Smooth muscle cell (in vitro differentiated cells): Measurements from ENCODE around the gene SH3GL3. TPM values are rescaled to one million over a fixed set of nuclear protein-coding genes. Genes with fewer than 3 reads are reported as not detected.
A peak's percentile ranks its signal among the peaks of the same experiment; 100 is the strongest.

Experiments
- DNase-seq: peaks from one replicate; lab custom pipeline; 2025; ENCODE audit not compliant: unreplicated experiment; lab: John Stamatoyannopoulos, UW
- H2AFZ ChIP-seq: fragments of 200-600 bp; sonication (generic); 2 replicates; pipeline ENCODE4 v1.6.0; 2016; ENCODE audit warnings: antibody characterized with exemption, low read depth, mild to moderate bottlenecking
- H3F3A ChIP-seq: fragments of 200-600 bp; sonication (generic); 2 replicates; pipeline ENCODE4 v1.6.0; 2017; ENCODE audit warnings: antibody characterized with exemption, low read depth
- H3K27ac ChIP-seq: fragments of 200-600 bp; sonication (generic); 2 replicates; pipeline ENCODE4 v1.5.1; 2016; ENCODE audit warnings: low read depth, mild to moderate bottlenecking
- H3K27me3 ChIP-seq: fragments of 200-600 bp; sonication (generic); 2 replicates; pipeline ENCODE4 v1.6.1; 2016; ENCODE audit warnings: low read depth, mild to moderate bottlenecking
- H3K36me3 ChIP-seq: fragments of 200-600 bp; sonication (generic); 2 replicates; pipeline ENCODE4 v1.5.1; 2016; ENCODE audit warnings: low read depth
- H3K4me1 ChIP-seq: fragments of 200-600 bp; sonication (generic); 2 replicates; pipeline ENCODE4 v1.5.1; 2016; ENCODE audit warnings: low read depth
- H3K4me2 ChIP-seq: fragments of 200-600 bp; sonication (generic); 2 replicates; pipeline ENCODE4 v1.6.0; 2016; ENCODE audit warnings: mild to moderate bottlenecking
- H3K4me3 ChIP-seq: fragments of 200-600 bp; sonication (generic); 2 replicates; pipeline ENCODE4 v1.5.1; 2016; ENCODE audit warnings: mild to moderate bottlenecking
- H3K79me2 ChIP-seq: fragments of 200-600 bp; sonication (generic); 2 replicates; pipeline ENCODE4 v1.6.0; 2016; ENCODE audit warnings: low read depth, mild to moderate bottlenecking
- H3K9ac ChIP-seq: fragments of 200-600 bp; sonication (generic); 2 replicates; pipeline ENCODE4 v1.6.0; 2016; ENCODE audit warnings: low read depth
- H3K9me3 ChIP-seq: fragments of 200-600 bp; sonication (generic); replicated peaks from 2 replicates; pipeline ENCODE4 v1.5.1; 2016; ENCODE audit warnings: low read depth
- H4K20me1 ChIP-seq: fragments of 200-600 bp; sonication (generic); 2 replicates; pipeline ENCODE4 v1.6.0; 2016; ENCODE audit warnings: low read depth
- WGBS: methylation state at CpG from one replicate; pipeline ENCODE4 v1.1.7; 2016; ENCODE audit warnings: low lambda C conversion rate; 5-methylcytosine and 5-hydroxymethylcytosine counted together
- polyA plus RNA-seq: library from polyadenylated mRNA; unstranded; fragments of >200 nt; fragmentation: Nextera tagmentation; extraction: Ambion mirVana; gene quantifications from 2 replicates; pipeline ENCODE4 v1.2.1, GENCODE V29; 2016
- total RNA-seq: library from RNA; depleted of rRNA; stranded (reverse); fragments of >200 nt; gene quantifications from 2 replicates; pipeline ENCODE4 v1.2.3, GENCODE V29; 2014
- TF ChIP-seq, protein P1 (sequence below): fragments of 200-600 bp; sonication (generic); IDR thresholded peaks from 2 replicates; pipeline ENCODE4 v1.5.1; 2017; ENCODE audit warnings: borderline replicate concordance, mild to moderate bottlenecking, antibody characterized with exemption; ENCODE audit not compliant: insufficient read depth, poor library complexity, severe bottlenecking

Gene SH3GL3
- total and polyA plus RNA-seq, 2 experiments from 2014 or later: 0.50 to 2.2 TPM

DNA sequence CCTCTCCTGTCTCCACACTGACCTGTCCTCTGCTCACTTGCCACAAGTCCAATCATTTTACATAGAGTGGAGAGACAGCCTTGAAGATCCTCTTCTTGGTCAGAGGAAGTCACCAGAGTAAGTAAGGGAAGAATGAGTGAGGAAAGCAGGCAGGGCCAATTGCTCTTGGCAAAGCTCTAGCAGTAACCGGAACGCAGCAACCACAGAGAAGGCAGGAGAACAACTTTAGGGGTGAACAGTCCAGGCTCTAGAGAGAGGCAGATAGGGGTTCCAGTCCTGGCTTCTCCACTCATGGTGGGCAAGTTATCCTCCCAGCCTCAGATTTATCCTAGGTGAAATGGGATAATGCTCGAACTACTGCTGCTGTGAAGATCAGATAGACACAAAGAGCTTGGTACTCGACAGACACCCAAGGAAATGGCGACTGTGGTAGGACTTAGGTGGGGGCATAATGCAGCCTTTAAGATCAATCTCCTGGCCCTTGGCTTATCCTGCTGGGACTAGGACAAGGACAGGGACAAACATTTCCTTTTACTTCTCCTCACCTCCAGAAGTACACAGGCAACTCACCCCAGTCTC, 205.6 kb downstream of the SH3GL3 start:
- no peak for DNase-seq
- Histone ChIP-seq H3K4me2 (no peak overlapping the region), H3K79me2 (no peaks in the 10 kb centered on the region), H2AFZ (no peak overlapping the region), H3K9me3 (no peaks in the 10 kb centered on the region), H3K36me3 (no peaks in the 10 kb centered on the region), H3K4me1 (peaks cover 2% of the 10 kb centered on the region), H3K4me3 (no peak overlapping the region), H3K27me3 (peaks cover 79% of the 10 kb centered on the region), H3F3A (no peaks in the 10 kb centered on the region), H4K20me1 (no peaks in the 10 kb centered on the region), H3K9ac (no peak overlapping the region), H3K27ac (no peak overlapping the region)
- 96% methylated on average over 5 of the region's 5 CpGs for WGBS
- TF ChIP-seq, protein P1, sequence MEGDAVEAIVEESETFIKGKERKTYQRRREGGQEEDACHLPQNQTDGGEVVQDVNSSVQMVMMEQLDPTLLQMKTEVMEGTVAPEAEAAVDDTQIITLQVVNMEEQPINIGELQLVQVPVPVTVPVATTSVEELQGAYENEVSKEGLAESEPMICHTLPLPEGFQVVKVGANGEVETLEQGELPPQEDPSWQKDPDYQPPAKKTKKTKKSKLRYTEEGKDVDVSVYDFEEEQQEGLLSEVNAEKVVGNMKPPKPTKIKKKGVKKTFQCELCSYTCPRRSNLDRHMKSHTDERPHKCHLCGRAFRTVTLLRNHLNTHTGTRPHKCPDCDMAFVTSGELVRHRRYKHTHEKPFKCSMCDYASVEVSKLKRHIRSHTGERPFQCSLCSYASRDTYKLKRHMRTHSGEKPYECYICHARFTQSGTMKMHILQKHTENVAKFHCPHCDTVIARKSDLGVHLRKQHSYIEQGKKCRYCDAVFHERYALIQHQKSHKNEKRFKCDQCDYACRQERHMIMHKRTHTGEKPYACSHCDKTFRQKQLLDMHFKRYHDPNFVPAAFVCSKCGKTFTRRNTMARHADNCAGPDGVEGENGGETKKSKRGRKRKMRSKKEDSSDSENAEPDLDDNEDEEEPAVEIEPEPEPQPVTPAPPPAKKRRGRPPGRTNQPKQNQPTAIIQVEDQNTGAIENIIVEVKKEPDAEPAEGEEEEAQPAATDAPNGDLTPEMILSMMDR: no peak

DNA sequence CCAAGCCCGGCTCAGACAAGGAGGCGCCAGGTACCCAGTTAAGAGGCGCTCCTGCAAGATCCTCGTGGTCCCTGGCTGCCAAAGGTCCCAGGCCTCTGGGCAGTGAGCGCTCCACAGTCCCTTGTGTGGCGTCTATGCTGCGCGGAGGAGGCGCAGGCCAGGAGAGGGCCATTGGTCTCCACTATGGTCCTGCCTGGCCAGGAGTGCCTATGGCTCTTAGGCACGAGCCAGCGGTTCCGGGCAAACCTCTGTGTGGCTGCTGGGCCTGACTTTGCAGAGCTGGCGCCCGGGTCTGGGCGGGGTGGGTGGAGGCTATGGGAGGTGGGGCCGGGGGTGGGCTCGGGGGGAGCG, 206.1 kb downstream of the SH3GL3 start:
- Histone ChIP-seq H3K4me2 (peak overlapping the region; percentile 76), H3K27me3 (peaks cover 79% of the 10 kb centered on the region), H4K20me1 (no peaks in the 10 kb centered on the region), H3K9me3 (no peaks in the 10 kb centered on the region), H3K36me3 (no peaks in the 10 kb centered on the region), H3F3A (no peaks in the 10 kb centered on the region), H2AFZ (no peak overlapping the region), H3K79me2 (no peaks in the 10 kb centered on the region), H3K9ac (no peak overlapping the region), H3K4me1 (peaks cover 2% of the 10 kb centered on the region), H3K4me3 (no peak overlapping the region), H3K27ac (no peak overlapping the region)
- DNase-seq: no peak
- 55% methylated on average over 10 of the region's 18 CpGs for WGBS
- TF ChIP-seq, protein P1: no peak

DNA sequence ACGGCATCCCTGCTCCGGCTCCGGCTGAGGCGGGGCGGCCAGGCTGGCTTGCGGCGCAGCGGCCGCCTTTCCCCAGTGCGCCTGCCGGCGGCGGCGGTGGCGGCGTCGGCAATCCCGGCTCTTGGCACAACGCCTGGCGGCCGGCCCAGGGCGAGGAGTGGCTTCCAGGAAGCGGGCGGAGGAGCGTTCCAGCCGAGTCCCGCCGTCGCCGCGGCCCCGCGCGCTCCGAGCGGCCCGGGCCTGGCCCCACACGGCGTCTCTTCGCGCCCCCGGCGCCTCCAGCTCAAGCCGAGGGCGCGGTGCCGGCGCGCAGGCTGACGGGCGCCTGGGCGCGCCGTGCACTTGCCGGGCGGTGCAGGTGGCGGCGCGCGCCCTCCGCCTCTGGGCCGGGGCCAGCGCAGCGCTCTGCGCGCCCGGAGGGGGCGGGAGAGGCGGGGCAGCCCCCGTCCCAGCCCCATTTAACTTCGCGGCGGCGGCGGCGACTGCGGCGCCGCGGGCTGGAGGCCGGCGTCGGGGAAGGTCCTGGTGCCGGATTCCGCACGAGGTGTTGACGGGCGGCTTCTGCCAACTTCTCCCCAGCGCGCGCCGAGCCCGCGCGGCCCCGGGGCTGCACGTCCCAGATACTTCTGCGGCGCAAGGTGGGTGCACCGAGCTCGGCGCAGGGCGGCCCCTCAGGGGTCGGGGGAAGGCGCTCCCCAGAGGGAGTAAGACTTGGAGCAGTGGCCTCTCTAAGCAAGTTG, 206.7 kb downstream of the SH3GL3 start, which contains the start of gene ADAMTSL3:
ADAMTSL3 (plus strand) TSS at position 485 of the 740 bp plus-strand sequence. CDS start 1,639 bp downstream, outside the sequence.
- no peaks in the 10 kb centered on the region for H4K20me1 ChIP-seq
- H3K4me1 ChIP-seq: peaks cover 2% of the 10 kb centered on the region
- WGBS: 1% methylated on average over 72 of the region's 105 CpGs
- no peaks in the 10 kb centered on the region for H3K36me3 ChIP-seq
- TF ChIP-seq, protein P1: no peak
- no peaks in the 10 kb centered on the region for H3K9me3 ChIP-seq
- DNase-seq: no peak
- H3K9ac ChIP-seq: no peak within 1 kb of the TSS
- peaks cover 74% of the 10 kb centered on the region for H3K27me3 ChIP-seq
- H3F3A ChIP-seq: no peaks in the 10 kb centered on the region
- no peak within 1 kb of the TSS for H2AFZ ChIP-seq
- H3K27ac ChIP-seq: no peak within 1 kb of the TSS
- peak within 1 kb of the TSS; percentile 76 for H3K4me2 ChIP-seq
- H3K79me2 ChIP-seq: no peaks in the 10 kb centered on the region
- peak within 1 kb of the TSS; percentile 40 for H3K4me3 ChIP-seq
